OCI-LY7 (cell line): ENCODE data around the gene C20orf173.

Source experiments
- CTCF ChIP-seq: fragments of 200-600 bp; sonication (generic); conservative IDR thresholded peaks from 2 replicates; pipeline ENCODE4 v1.5.1; 2014; ENCODE audit warnings: mild to moderate bottlenecking, antibody characterized with exemption, low read length, moderate library complexity, mixed read lengths
- EZH2phosphoT487 ChIP-seq: fragments of 200-600 bp; sonication (generic); IDR thresholded peaks from 2 replicates; pipeline ENCODE4 v1.6.1; 2018; ENCODE audit warnings: low read depth, borderline replicate concordance, mild to moderate bottlenecking, mixed run types, antibody characterized with exemption, low read length, moderate library complexity, mixed read lengths

GRCh38 chr20:35518955-35519354 is 10.5 kb downstream of the C20orf173 start:
- TF ChIP-seq CTCF (no peak), EZH2phosphoT487 (no peak)
